Endothelial cell of umbilical vein (primary cell): ENCODE results near the gene GPR151. TPM values are rescaled to one million over a fixed set of nuclear protein-coding genes. Genes with fewer than 3 reads are reported as not detected.

Experiments
- BruUV-seq: library from RNA; stranded (reverse); fragments of 400-500 nt; replicated peaks from 2 replicates; lab custom pipeline; 2021; lab: Mats Ljungman, UMichigan
- CTCF ChIA-PET: fragments of 300-600, 350-600 bp; sonication (Branson Sonifier 250); formaldehyde crosslinking; loops from one replicate; lab custom pipeline; 2021; ENCODE audit warnings: antibody characterized with exemption, inconsistent platforms; lab: Charles Lee
- POLR2A ChIA-PET: fragments of 300-600, 350-600 bp; sonication (Branson Sonifier 250); formaldehyde crosslinking; loops from one replicate; lab custom pipeline; 2021; ENCODE audit warnings: antibody characterized with exemption, inconsistent platforms; lab: Charles Lee
- DNase-seq: peaks from one replicate; pipeline ENCODE4 v3.0.0-alpha.2; 2011; ENCODE audit warnings: low read depth, low spot score
- FAIRE-seq: peaks from 2 replicates; lab custom pipeline; 2011; peaks lifted over from hg19 to GRCh38; lab: Jason Lieb, UNC
- H2AFZ ChIP-seq: 2 replicates; pipeline ENCODE4 v1.6.0; 2012; ENCODE audit warnings: low read depth, low read length, control low read depth, inconsistent platforms
- H3K27ac ChIP-seq: 2 replicates; pipeline ENCODE4 v1.5.1; 2011; ENCODE audit warnings: low read depth, mild to moderate bottlenecking, control low read depth, low read length, moderate library complexity; ENCODE audit not compliant: insufficient read depth
- H3K27me3 ChIP-seq, 2 experiments: 2 replicates each; pipeline versions ENCODE4 v1.6.0 to v1.6.1; 2011; ENCODE audit warnings: low read length in 2 of 2, mixed read lengths in 1 of 2; ENCODE audit not compliant: control insufficient read depth in 2 of 2, insufficient read depth in 2 of 2
- H3K36me3 ChIP-seq, 2 experiments: 2 replicates in 1 of 2; 3 replicates in 1 of 2; pipeline ENCODE4 v1.5.1; 2011; ENCODE audit warnings: low read length in 2 of 2, mild to moderate bottlenecking in 1 of 2, moderate library complexity in 1 of 2; ENCODE audit not compliant: control insufficient read depth in 2 of 2, insufficient read depth in 2 of 2; ENCODE audit errors: extremely low read depth in 1 of 2
- H3K4me1 ChIP-seq: 3 replicates; pipeline ENCODE4 v1.5.1; 2011; ENCODE audit warnings: mild to moderate bottlenecking, low read length; ENCODE audit not compliant: control insufficient read depth, insufficient read depth; ENCODE audit errors: extremely low read depth
- H3K4me2 ChIP-seq: 2 replicates; pipeline ENCODE4 v1.6.1; 2011; ENCODE audit warnings: low read length, control low read depth, mixed read lengths; ENCODE audit not compliant: insufficient read depth
- H3K4me3 ChIP-seq, 3 experiments: fragments of 200-600 bp in 1 of 3; sonication (generic), shearing (Covaris generic) in 1 of 3; replicated peaks in 1 of 3; 2 replicates each; pipeline ENCODE4 v1.5.1; 2011 to 2016; ENCODE audit warnings: control low read depth in 3 of 3, low read length in 3 of 3, mild to moderate bottlenecking in 2 of 3, inconsistent platforms in 1 of 3, low read depth in 1 of 3, moderate library complexity in 1 of 3; ENCODE audit not compliant: insufficient read depth in 1 of 3
- H3K79me2 ChIP-seq: 2 replicates; pipeline ENCODE4 v1.6.0; 2012; ENCODE audit warnings: low read length, inconsistent platforms; ENCODE audit not compliant: control insufficient read depth, insufficient read depth
- H3K9ac ChIP-seq: replicated peaks from 2 replicates; pipeline ENCODE3; 2011; ENCODE audit warnings: low read length, control low read depth; ENCODE audit not compliant: insufficient read depth; ENCODE audit errors: extremely low read depth
- H3K9me1 ChIP-seq: replicated peaks from 3 replicates; pipeline ENCODE4 v1.6.0; 2011; ENCODE audit warnings: mild to moderate bottlenecking, low read length; ENCODE audit not compliant: control insufficient read depth, insufficient read depth; ENCODE audit errors: extremely low read depth
- H3K9me3 ChIP-seq: replicated peaks from 2 replicates; pipeline ENCODE4 v1.5.1; 2012; ENCODE audit warnings: low read length, inconsistent platforms; ENCODE audit not compliant: control insufficient read depth, insufficient read depth
- H4K20me1 ChIP-seq: replicated peaks from 2 replicates; pipeline ENCODE3; 2011; ENCODE audit warnings: mild to moderate bottlenecking, low read length; ENCODE audit not compliant: control insufficient read depth, insufficient read depth; ENCODE audit errors: extremely low read depth
- FOS ChIP-seq: IDR thresholded peaks from 2 replicates; pipeline ENCODE4 v1.6.1; 2011; ENCODE audit warnings: mild to moderate bottlenecking, low read length, moderate library complexity, borderline replicate concordance; ENCODE audit not compliant: insufficient read depth
- GATA2 ChIP-seq: IDR thresholded peaks from 2 replicates; pipeline ENCODE4 v1.7.0; 2011; ENCODE audit warnings: low read depth, mild to moderate bottlenecking, moderate library complexity, mixed read lengths, low read length; ENCODE audit not compliant: insufficient read length, insufficient read depth
- JUN ChIP-seq: IDR thresholded peaks from 2 replicates; pipeline ENCODE4 v1.6.1; 2011; ENCODE audit warnings: borderline replicate concordance, low read depth; ENCODE audit not compliant: insufficient read length, insufficient read depth
- MYC ChIP-seq: IDR thresholded peaks from one replicate; pipeline ENCODE4 v1.6.1; 2011; ENCODE audit warnings: mild to moderate bottlenecking, low read depth, low read length
- POLR2A ChIP-seq: IDR thresholded peaks from 2 replicates; pipeline ENCODE4 v1.6.1; 2012; ENCODE audit warnings: low read depth, mild to moderate bottlenecking, control low read depth, low read length
- POLR2AphosphoS5 ChIP-seq: IDR thresholded peaks from 2 replicates; pipeline ENCODE4 v1.6.1; 2012; ENCODE audit warnings: low read depth, mild to moderate bottlenecking, control low read depth, low read length, moderate library complexity; ENCODE audit not compliant: insufficient read depth
- dilution Hi-C: fragments of 300-500 bp; cut with MboI; formaldehyde crosslinking; loops from one replicate; pipeline ENCODE4 v1.15.0; 2019; ENCODE audit warnings: low sequenced_read_pairs; ENCODE audit not compliant: extremely low pct_ligation_motif_present
- intact Hi-C: fragments of 100-400 bp; cut with micrococcal nuclease; formaldehyde crosslinking; loops from one replicate; pipeline ENCODE4 v1.10.0; 2022
- polyA plus RNA-seq, 4 experiments: library from polyadenylated mRNA; depleted of rRNA in 3 of 4; stranded (reverse) in 3 of 4; unstranded in 1 of 4; fragments of >200 nt; gene quantifications; 2 replicates each; pipeline versions ENCODE4 v1.2.1 to v1.2.3, GENCODE V29; 2011 to 2012; ENCODE audit warnings: missing spikeins in 1 of 4
- total RNA-seq: library from RNA; stranded (reverse); gene quantifications from 2 replicates; pipeline ENCODE4 v1.2.3, GENCODE V29; 2021
- TF ChIP-seq, protein P1 (sequence below), 2 donors: IDR thresholded peaks; 1 replicate in 1 of 2; 2 replicates in 1 of 2; pipeline ENCODE4 v1.5.1; 2011; ENCODE audit warnings: low read length in 2 of 2, mild to moderate bottlenecking in 2 of 2, moderate library complexity in 2 of 2, control low read depth in 1 of 2, inconsistent platforms in 1 of 2, low read depth in 1 of 2; ENCODE audit not compliant: insufficient read depth in 1 of 2; ENCODE audit errors: extremely low read depth in 1 of 2

Gene GPR151
- total and polyA plus RNA-seq, 2 donors (not counting 3 experiments of a cell fraction or from before 2014, with no cell fraction given), result 0.06 TPM; not detected in 1

- dilution Hi-C loops, result no loop called here
Observed at GRCh38 chr5:146539973-146540372, 24.0 kb upstream of the GPR151 start.

More at GRCh38 chr5:146539973-146540372, 24.0 kb upstream of the GPR151 start:
- Histone ChIP-seq H3K9me1 (no peaks in the 10 kb centered on the region), H2AFZ (no peak overlapping the region), H3K9me3 (no peaks in the 10 kb centered on the region), H3K4me1 (no peaks in the 10 kb centered on the region), H3K36me3 (no peaks in the 10 kb centered on the region), H3K27me3 (peaks cover 0 to 2% of the 10 kb centered on the region in 2 experiments), H3K4me3 (no peak overlapping the region), H3K4me2 (no peak overlapping the region), H3K9ac (no peak overlapping the region), H3K27ac (no peak overlapping the region), H4K20me1 (no peaks in the 10 kb centered on the region), H3K79me2 (no peaks in the 10 kb centered on the region)
- TF ChIP-seq, protein P1, sequence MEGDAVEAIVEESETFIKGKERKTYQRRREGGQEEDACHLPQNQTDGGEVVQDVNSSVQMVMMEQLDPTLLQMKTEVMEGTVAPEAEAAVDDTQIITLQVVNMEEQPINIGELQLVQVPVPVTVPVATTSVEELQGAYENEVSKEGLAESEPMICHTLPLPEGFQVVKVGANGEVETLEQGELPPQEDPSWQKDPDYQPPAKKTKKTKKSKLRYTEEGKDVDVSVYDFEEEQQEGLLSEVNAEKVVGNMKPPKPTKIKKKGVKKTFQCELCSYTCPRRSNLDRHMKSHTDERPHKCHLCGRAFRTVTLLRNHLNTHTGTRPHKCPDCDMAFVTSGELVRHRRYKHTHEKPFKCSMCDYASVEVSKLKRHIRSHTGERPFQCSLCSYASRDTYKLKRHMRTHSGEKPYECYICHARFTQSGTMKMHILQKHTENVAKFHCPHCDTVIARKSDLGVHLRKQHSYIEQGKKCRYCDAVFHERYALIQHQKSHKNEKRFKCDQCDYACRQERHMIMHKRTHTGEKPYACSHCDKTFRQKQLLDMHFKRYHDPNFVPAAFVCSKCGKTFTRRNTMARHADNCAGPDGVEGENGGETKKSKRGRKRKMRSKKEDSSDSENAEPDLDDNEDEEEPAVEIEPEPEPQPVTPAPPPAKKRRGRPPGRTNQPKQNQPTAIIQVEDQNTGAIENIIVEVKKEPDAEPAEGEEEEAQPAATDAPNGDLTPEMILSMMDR (IDR thresholded peaks at IDR 0.05; ENCODE audit: extremely low read depth in 1 of 2, insufficient read depth in 1 of 2, low read depth in 1 of 2, low read length in 2 of 2), result no peak
- TF ChIP-seq JUN (no peak), MYC (no peak), POLR2A (no peak), GATA2 (no peak), POLR2AphosphoS5 (no peak), FOS (no peak)
- CTCF ChIA-PET, result interaction anchor here (0.7 to 8.8 kb wide), 6 partner anchors 8 to 842 kb away, joined by 3 to 227 read pairs (median 5); no protein-coding TSS in a partner anchor
- no TSS peak for BruUV-seq
- intact Hi-C loops, result loop anchor here (10.0 kb wide), 1 partner anchor 1035 kb away; no protein-coding TSS in a partner anchor
- POLR2A ChIA-PET, result no interaction called here
- FAIRE-seq (no peak), DNase-seq (no peak)
